Measurements from ENCODE around the gene C11orf16.
"Not testable (repeated sequence)": the region's sequence is repeated elsewhere in the genome, so short reads cannot be mapped to it uniquely, and the experiment has no call there.

GRCh38 chr11:8881585-8881984 lies 51.2 kb downstream of the C11orf16 start:
- not testable (repeated sequence) for TF ChIP-seq POLR2A (IDR thresholded peaks at IDR 0.05; ENCODE audit: low read depth, low read length); CTCF (conservative IDR thresholded peaks at IDR 0.05; ENCODE audit: low read depth, low read length); USF2 (IDR thresholded peaks at IDR 0.05; ENCODE audit: low read depth, low read length); CEBPB (IDR thresholded peaks at IDR 0.05; ENCODE audit: low read depth, low read length)

Data from IMR-90 (cell line).